ENCODE results near the gene ELF3. TPM values are rescaled to one million over a fixed set of nuclear protein-coding genes. Genes with fewer than 3 reads are reported as not detected.

Gene ELF3
- total and polyA plus RNA-seq, 2 of the 4 experiments (the other 2 are of a cell fraction), result under 0.01 to 0.38 TPM

GRCh38 chr1:202047977-202048376 lies 37.6 kb downstream of the ELF3 start:
- intact Hi-C loops (cut with micrococcal nuclease), result no loop called here
- H3K9ac ChIP-seq (ENCODE audit: low read depth, low read length), result no peak overlapping the region
- H3K4ac ChIP-seq (ENCODE audit: low read depth, low read length), result no peak overlapping the region
- peaks cover 6% of the 10 kb centered on the region for H3K27me3 ChIP-seq (ENCODE audit: control insufficient read depth, insufficient read depth, low read length)
- no peak overlapping the region for H2AK9ac ChIP-seq (replicated peaks; ENCODE audit: low read depth, low read length, poor library complexity)
- ChIA-PET POLR2A (ENCODE audit: unreplicated experiment) (no interaction called here), CTCF (no interaction called here)
- TF ChIP-seq CEBPB (IDR thresholded peaks at IDR 0.05; ENCODE audit: low read depth, low read length) (no peak), CHD1 (IDR thresholded peaks at IDR 0.05; ENCODE audit: low read depth, low read length) (no peak)
- H2BK5ac ChIP-seq (ENCODE audit: low read depth, low read length, poor library complexity, severe bottlenecking), result no peak overlapping the region
- ATAC-seq (ENCODE audit: low read depth), result no peak
- H2AFZ ChIP-seq (replicated peaks; ENCODE audit: low read length, poor library complexity), result no peak overlapping the region
- no peak overlapping the region for H2BK120ac ChIP-seq (ENCODE audit: low read depth, low read length)
- H3K36me3 ChIP-seq (ENCODE audit: control insufficient read depth, insufficient read depth, low read length), result no peaks in the 10 kb centered on the region
- no peaks in the 10 kb centered on the region for H3K79me1 ChIP-seq (ENCODE audit: low read depth in 1 of 2, low read length in 2 of 2)
- no peak overlapping the region for H3K14ac ChIP-seq (replicated peaks; ENCODE audit: low read depth, low read length)
- no peak for DNase-seq
- in situ Hi-C loops (cut with MboI; ENCODE audit: low sequenced_read_pairs), result no loop called here
- H2AK5ac ChIP-seq (ENCODE audit: low read depth, low read length), result no peak overlapping the region
- H4K20me1 ChIP-seq (ENCODE audit: insufficient read depth, low read length), result no peaks in the 10 kb centered on the region
- H3K4me1 ChIP-seq (ENCODE audit: control insufficient read depth, insufficient read depth, low read length), result no peaks in the 10 kb centered on the region
- H2BK20ac ChIP-seq (ENCODE audit: low read depth, low read length), result no peak overlapping the region
- no peak overlapping the region for H3K27ac ChIP-seq (ENCODE audit: insufficient read depth, low read length)
- no peak overlapping the region for H3K23ac ChIP-seq (ENCODE audit: low read depth, low read length)
- no peak overlapping the region for H3K18ac ChIP-seq (ENCODE audit: low read depth, low read length)
- H3K4me3 ChIP-seq (ENCODE audit: insufficient read depth, low read depth, low read length), result no peak overlapping the region
- no peaks in the 10 kb centered on the region for H3K9me3 ChIP-seq (ENCODE audit: control insufficient read depth, insufficient read depth, low read length)
- 60% methylated on average over 1 of the region's 4 CpGs; no CpG with 5 or more reads in 1 of the 2 experiments for WGBS, 2 experiments (ENCODE audit: extremely low coverage in 2 of 2, insufficient read length in 1 of 2)
- dilution Hi-C loops (cut with HindIII; ENCODE audit: low sequenced_read_pairs, unreplicated experiment), result no loop called here
- no peak overlapping the region for H4K91ac ChIP-seq (ENCODE audit: insufficient read depth, low read depth, low read length)
- peaks cover 3% of the 10 kb centered on the region; the same call in 1 of the 2 replicates for H3K9me1 ChIP-seq (ENCODE audit: insufficient read depth, low read length)
- H3K4me2 ChIP-seq (ENCODE audit: low read depth, low read length), result no peak overlapping the region
- BruUV-seq (replicated peaks), result no TSS peak
- H3K56ac ChIP-seq (ENCODE audit: extremely low read depth, insufficient read depth, low read length), result no peak overlapping the region
- H2BK15ac ChIP-seq (ENCODE audit: low read depth, low read length), result no peak overlapping the region
- H4K5ac ChIP-seq (ENCODE audit: low read depth, low read length), result no peak overlapping the region
- no peak overlapping the region for H4K8ac ChIP-seq (ENCODE audit: low read depth in 2 of 2, low read length in 2 of 2)
